Measurements from ENCODE around the gene DENND5A.

- TF ChIP-seq SP1 (IDR thresholded peaks at IDR 0.05), result no peak
- TF ChIP-seq MAX (IDR thresholded peaks at IDR 0.05), result no peak
- TF ChIP-seq CTCF (IDR thresholded peaks at IDR 0.05; ENCODE audit: low read depth, low read length, missing input control), result no peak
These were observed 176.1 kb downstream of the DENND5A start for GRCh38 chr11:9089061-9089460.

Measured in liver (tissue), 3 donors.